ENCODE data around the gene MROH2B.

The MROH2B gene

GRCh38 chr5:40973364-40974004 is 97.7 kb downstream of the MROH2B start:
- in situ Hi-C loops (cut with HindIII; ENCODE audit: low sequenced_read_pairs), result no loop called here

- in situ Hi-C loops (cut with HindIII; ENCODE audit: low sequenced_read_pairs), result no loop called here
Measured at GRCh38 chr5:40972434-40972833, 98.7 kb downstream of the MROH2B start.

- in situ Hi-C loops (cut with HindIII; ENCODE audit: low sequenced_read_pairs), result no loop called here
Measured at GRCh38 chr5:40962207-40962955, 108.8 kb downstream of the MROH2B start.

- in situ Hi-C loops (cut with HindIII; ENCODE audit: low sequenced_read_pairs), result no loop called here
Measured at GRCh38 chr5:40960037-40960436, 111.1 kb downstream of the MROH2B start.

- in situ Hi-C loops (cut with HindIII; ENCODE audit: low sequenced_read_pairs), result no loop called here
Measured at GRCh38 chr5:40958811-40959210, 112.3 kb downstream of the MROH2B start.

GRCh38 chr5:40957048-40957447 is 114.1 kb downstream of the MROH2B start:
- in situ Hi-C loops (cut with HindIII; ENCODE audit: low sequenced_read_pairs), result no loop called here

GRCh38 chr5:40955313-40955712 is 115.8 kb downstream of the MROH2B start:
- in situ Hi-C loops (cut with HindIII; ENCODE audit: low sequenced_read_pairs), result no loop called here
